SK-N-MC (cell line): Measurements from ENCODE around the gene FREM2.

Experiments used
- DNase-seq: peaks from one replicate; pipeline ENCODE4 v3.0.0-alpha.2; 2011; ENCODE audit warnings: low read depth, low spot score
- H3K27ac ChIP-seq: fragments of 200-600 bp; sonication (generic); 2 replicates; pipeline ENCODE4 v1.5.1; 2016; ENCODE audit warnings: mixed run types
- H3K36me3 ChIP-seq: fragments of 200-600 bp; sonication (generic); 2 replicates; pipeline ENCODE4 v1.6.1; 2017; ENCODE audit warnings: antibody characterized with exemption, low read length, mixed read lengths; ENCODE audit not compliant: insufficient read depth
- H3K4me3 ChIP-seq: fragments of 200-600 bp; sonication (generic); 2 replicates; pipeline ENCODE4 v1.5.1; 2016
- H3K9ac ChIP-seq: fragments of 200-600 bp; sonication (generic); 2 replicates; pipeline ENCODE4 v1.8.0; 2017; ENCODE audit warnings: mixed run types, mixed read lengths; ENCODE audit not compliant: insufficient read length
- H3K9me3 ChIP-seq: fragments of 200-600 bp; sonication (generic); 2 replicates; pipeline ENCODE4 v1.6.1; 2017; ENCODE audit warnings: low read depth, mild to moderate bottlenecking, antibody characterized with exemption, low read length, moderate library complexity, mixed read lengths
- EZH2 ChIP-seq: fragments of 200-600 bp; sonication (generic); IDR thresholded peaks from one replicate; pipeline ENCODE4 v1.6.1; 2017; ENCODE audit warnings: antibody characterized with exemption
- FOXP2 ChIP-seq: optimal IDR thresholded peaks from 2 replicates; pipeline ENCODE3; 2011; ENCODE audit warnings: mild to moderate bottlenecking, moderate library complexity; ENCODE audit not compliant: insufficient read depth; ENCODE audit errors: extremely low read length, control extremely low read depth
- POLR2AphosphoS5 ChIP-seq: IDR thresholded peaks from 2 replicates; pipeline ENCODE4 v1.6.1; 2012; ENCODE audit warnings: mild to moderate bottlenecking, low read depth, low read length, borderline replicate concordance

Gene FREM2

GRCh38 chr13:38849315-38849714, 162.4 kb downstream of the FREM2 start:
- no peaks in the 10 kb centered on the region for H3K9me3 ChIP-seq
- no peak for DNase-seq
- H3K4me3 ChIP-seq, result no peak overlapping the region
- no peak overlapping the region for H3K27ac ChIP-seq
- no peaks in the 10 kb centered on the region for H3K36me3 ChIP-seq
- H3K9ac ChIP-seq, result no peak overlapping the region
- TF ChIP-seq EZH2 (no peak), FOXP2 (no peak), POLR2AphosphoS5 (no peak)

- no peak for TF ChIP-seq POLR2AphosphoS5
- TF ChIP-seq EZH2, result no peak
- TF ChIP-seq FOXP2, result no peak
- H3K9ac ChIP-seq, result no peak overlapping the region
- H3K9me3 ChIP-seq, result no peaks in the 10 kb centered on the region
Observed at GRCh38 chr13:38850868-38851626, 164.2 kb downstream of the FREM2 start.

DNA sequence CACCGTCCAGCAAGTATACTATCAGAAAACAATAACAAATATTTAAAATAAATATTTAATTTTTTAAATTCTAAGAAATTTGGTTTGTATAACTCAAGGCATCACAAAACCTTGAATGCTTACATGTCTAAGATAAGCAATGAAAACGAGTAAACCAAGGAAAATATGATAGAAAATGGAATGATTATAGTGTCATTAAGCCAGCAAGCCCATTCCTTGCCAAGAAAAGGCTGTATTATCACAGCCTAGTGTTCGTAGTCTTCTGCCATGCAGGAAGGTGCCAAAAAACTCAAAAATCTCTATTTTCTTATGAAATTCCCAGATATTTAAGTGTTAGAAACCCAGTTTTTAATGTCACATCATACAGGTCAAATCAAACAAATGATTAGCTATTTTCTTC, 167.3 kb downstream of the FREM2 start:
- Histone ChIP-seq H3K36me3 (no peaks in the 10 kb centered on the region), H3K9me3 (no peaks in the 10 kb centered on the region), H3K27ac (no peak overlapping the region), H3K4me3 (no peak overlapping the region), H3K9ac (no peak overlapping the region)
- DNase-seq, result no peak
- TF ChIP-seq EZH2 (no peak), POLR2AphosphoS5 (no peak), FOXP2 (no peak)

More at GRCh38 chr13:38850868-38851626, 164.2 kb downstream of the FREM2 start:
- no peak overlapping the region for H3K27ac ChIP-seq
- no peaks in the 10 kb centered on the region for H3K36me3 ChIP-seq
- DNase-seq, result no peak
- H3K4me3 ChIP-seq, result no peak overlapping the region

- Histone ChIP-seq H3K36me3 (no peaks in the 10 kb centered on the region), H3K9me3 (no peaks in the 10 kb centered on the region), H3K4me3 (no peak overlapping the region), H3K9ac (no peak overlapping the region), H3K27ac (no peak overlapping the region)
- DNase-seq, result no peak
- TF ChIP-seq FOXP2, result no peak
- TF ChIP-seq POLR2AphosphoS5, result no peak
- TF ChIP-seq EZH2, result no peak
Observed at GRCh38 chr13:38856065-38856464, 169.2 kb downstream of the FREM2 start.

DNA sequence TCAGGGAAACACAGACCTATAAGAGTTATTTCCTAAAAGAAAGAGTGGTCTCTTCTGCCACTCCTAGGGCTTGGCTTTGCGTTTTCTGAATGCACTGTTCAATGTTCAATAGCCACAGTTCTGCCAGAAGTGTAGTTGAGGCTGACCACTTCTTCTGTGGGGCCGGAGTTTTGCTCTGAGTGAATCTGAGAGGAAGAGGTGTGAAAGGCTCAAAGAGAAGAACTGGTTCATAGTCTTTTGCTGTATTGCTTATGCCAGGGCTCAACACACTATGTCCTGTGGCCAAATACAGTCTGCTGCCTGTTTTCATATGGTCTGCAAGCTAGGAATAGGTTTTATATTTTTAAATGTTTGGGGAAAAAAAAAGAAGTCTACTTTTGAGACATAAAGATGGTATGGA, 175.6 kb downstream of the FREM2 start:
- no peak overlapping the region for H3K9ac ChIP-seq
- no peaks in the 10 kb centered on the region for H3K9me3 ChIP-seq
- H3K27ac ChIP-seq, result no peak overlapping the region
- DNase-seq, result no peak
- no peaks in the 10 kb centered on the region for H3K36me3 ChIP-seq
- no peak for TF ChIP-seq EZH2
- no peak for TF ChIP-seq FOXP2
- TF ChIP-seq POLR2AphosphoS5, result no peak
- H3K4me3 ChIP-seq, result no peak overlapping the region

DNA sequence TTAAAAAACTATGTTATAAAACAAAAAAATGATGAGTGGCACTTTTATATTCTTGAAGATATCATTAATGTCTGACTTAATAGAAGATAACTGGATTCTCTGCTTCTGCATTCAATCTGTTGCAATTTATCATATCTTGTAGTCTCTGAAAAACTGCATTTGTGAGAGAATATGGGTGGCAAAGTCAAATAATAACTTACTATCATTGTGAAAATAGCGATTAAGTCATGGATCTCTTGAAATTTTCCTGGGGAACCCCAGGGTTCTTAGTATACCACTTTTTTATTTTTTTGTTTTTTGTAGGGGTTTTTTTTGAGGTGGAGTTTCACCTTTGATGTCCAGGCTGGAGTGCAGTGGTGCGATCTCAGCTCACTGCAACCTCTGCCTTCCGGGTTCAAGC, 176.7 kb downstream of the FREM2 start:
- Histone ChIP-seq H3K9me3 (no peaks in the 10 kb centered on the region), H3K27ac (no peak overlapping the region), H3K36me3 (no peaks in the 10 kb centered on the region), H3K4me3 (no peak overlapping the region), H3K9ac (no peak overlapping the region)
- TF ChIP-seq POLR2AphosphoS5, result no peak
- no peak for DNase-seq

GRCh38 chr13:38866649-38867048, 179.8 kb downstream of the FREM2 start:
- no peak overlapping the region for H3K4me3 ChIP-seq
- H3K9ac ChIP-seq, result no peak overlapping the region
- DNase-seq, result no peak
- TF ChIP-seq POLR2AphosphoS5 (no peak), EZH2 (no peak), FOXP2 (no peak)
- H3K27ac ChIP-seq, result no peak overlapping the region
- H3K36me3 ChIP-seq, result no peaks in the 10 kb centered on the region
- H3K9me3 ChIP-seq, result no peaks in the 10 kb centered on the region

DNA sequence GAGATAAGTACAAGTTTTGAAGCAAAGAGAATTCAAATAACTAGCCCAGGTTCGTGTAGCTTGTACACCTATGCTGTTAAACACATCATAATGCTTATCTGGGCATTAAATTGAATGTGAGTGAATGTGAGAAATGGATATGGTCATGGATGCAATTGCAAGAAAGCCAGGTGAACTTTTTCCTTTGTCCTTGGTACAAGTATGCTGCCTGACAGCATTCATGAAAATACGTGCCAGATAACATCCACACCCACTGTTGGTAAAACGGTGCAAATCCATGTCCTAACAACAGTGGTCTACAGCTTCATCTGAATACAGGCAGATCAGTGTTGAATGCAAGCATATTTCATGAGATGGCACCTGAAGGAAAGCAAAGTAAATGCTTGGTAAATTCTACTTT, 181.5 kb downstream of the FREM2 start:
- TF ChIP-seq FOXP2 (no peak), POLR2AphosphoS5 (no peak), EZH2 (no peak)
- DNase-seq, result no peak
- H3K36me3 ChIP-seq, result no peaks in the 10 kb centered on the region
- no peak overlapping the region for H3K9ac ChIP-seq
- H3K9me3 ChIP-seq, result no peaks in the 10 kb centered on the region
- H3K4me3 ChIP-seq, result no peak overlapping the region
- H3K27ac ChIP-seq, result no peak overlapping the region

GRCh38 chr13:38868870-38869269, 182.0 kb downstream of the FREM2 start:
- Histone ChIP-seq H3K27ac (no peak overlapping the region), H3K36me3 (no peaks in the 10 kb centered on the region), H3K4me3 (no peak overlapping the region), H3K9ac (no peak overlapping the region), H3K9me3 (no peaks in the 10 kb centered on the region)
- DNase-seq, result no peak
- TF ChIP-seq FOXP2, result no peak
- TF ChIP-seq EZH2, result no peak
- no peak for TF ChIP-seq POLR2AphosphoS5
